Activated CD8-positive, alpha-beta memory T cell treated with anti-CD3 and anti-CD28 coated beads, Interleukin-2, amount 10 ng/mL, durations not matched to agents 7 days and 5 days (primary cell): ENCODE results near the gene AGR2. TPM values are rescaled to one million over a fixed set of nuclear protein-coding genes. Genes with fewer than 3 reads are reported as not detected.
"Not testable (repeated sequence)": the region's sequence is repeated elsewhere in the genome, so short reads cannot be mapped to it uniquely, and the experiment has no call there.

ENCODE experiments used
- ATAC-seq: fragments of 150-1000 bp; cut with Tn5 transposase; one replicate; pipeline ENCODE4 v1.10.0; 2021; ENCODE audit warnings: moderate library complexity
- CTCF ChIA-PET: fragments of 350-600 bp; sonication (Branson Sonifier 250); formaldehyde crosslinking; loops from one replicate; lab custom pipeline; 2021; ENCODE audit warnings: antibody characterized with exemption; lab: Charles Lee
- DNase-seq: peaks from one replicate; pipeline ENCODE4 v3.0.0-alpha.2; 2020
- H3K27ac Mint-ChIP-seq: one replicate; pipeline ENCODE4 v1.8.0; 2021; ENCODE audit warnings: mild to moderate bottlenecking, mixed read lengths
- H3K27me3 Mint-ChIP-seq: one replicate; pipeline ENCODE4 v1.8.0; 2021; ENCODE audit warnings: mixed read lengths
- H3K36me3 Mint-ChIP-seq: one replicate; pipeline ENCODE4 v1.8.0; 2021; ENCODE audit warnings: mild to moderate bottlenecking, mixed read lengths
- H3K4me1 Mint-ChIP-seq: one replicate; pipeline ENCODE4 v1.8.0; 2021; ENCODE audit warnings: mixed read lengths
- H3K4me3 Mint-ChIP-seq: one replicate; pipeline ENCODE4 v1.8.0; 2021; ENCODE audit warnings: mild to moderate bottlenecking, moderate library complexity, mixed read lengths
- H3K9me3 Mint-ChIP-seq: one replicate; pipeline ENCODE4 v1.8.0; 2022; ENCODE audit warnings: low read depth, mixed read lengths
- total RNA-seq, 2 experiments: library from RNA; stranded (reverse); gene quantifications; one replicate each; pipeline ENCODE4 v1.2.3, GENCODE V29; 2021

AGR2 gene
- total RNA-seq, result not detected

- no peaks in the 10 kb centered on the region for H3K4me1 Mint-ChIP-seq
- no peak within 1 kb of the TSS for H3K4me3 Mint-ChIP-seq
- no peaks in the 10 kb centered on the region for H3K9me3 Mint-ChIP-seq
- peaks cover 30% of the 10 kb centered on the region for H3K27me3 Mint-ChIP-seq
- no peak for ATAC-seq
- no peaks in the 10 kb centered on the region for H3K36me3 Mint-ChIP-seq
- H3K27ac Mint-ChIP-seq, result no peak within 1 kb of the TSS
- CTCF ChIA-PET, result interaction anchor here (1.5 kb wide), 1 partner anchor 113 kb away, joined by 4 read pairs; no protein-coding TSS in a partner anchor
- no peak for DNase-seq
These were observed at the start of gene AGR2 for GRCh38 chr7:16804674-16805439. AGR2 (minus strand) TSS chr7:16804999; CDS start chr7:16801796, 3,203 bp downstream.

DNA sequence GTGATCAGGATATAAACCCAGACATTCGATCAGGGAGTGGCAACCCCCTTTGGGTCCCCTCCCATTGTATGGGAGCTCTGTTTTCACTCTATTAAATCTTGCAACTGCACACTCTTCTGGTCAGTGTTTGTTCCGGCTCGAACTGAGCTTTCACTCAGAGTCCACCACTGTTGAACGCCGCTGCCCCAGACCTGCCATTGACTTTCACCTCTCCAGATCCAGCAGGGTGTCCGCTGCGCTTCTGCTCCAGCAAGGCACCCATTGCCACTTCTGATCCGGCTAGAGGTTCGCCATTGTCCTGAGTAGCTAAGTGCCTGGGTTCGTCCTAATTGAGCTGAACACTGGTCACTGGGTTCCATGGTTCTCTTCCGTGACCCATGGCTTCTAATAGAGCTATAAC, 48.4 kb upstream of the AGR2 start:
- not testable (repeated sequence) for ATAC-seq, H3K36me3 Mint-ChIP-seq, H3K9me3 Mint-ChIP-seq, DNase-seq, H3K4me3 Mint-ChIP-seq, H3K4me1 Mint-ChIP-seq, H3K27ac Mint-ChIP-seq
- peaks cover 34% of the 10 kb centered on the region for H3K27me3 Mint-ChIP-seq
- CTCF ChIA-PET, result interaction anchor here (1.5 kb wide), 1 partner anchor 10 kb away, joined by 3 read pairs; no protein-coding TSS in a partner anchor

DNA sequence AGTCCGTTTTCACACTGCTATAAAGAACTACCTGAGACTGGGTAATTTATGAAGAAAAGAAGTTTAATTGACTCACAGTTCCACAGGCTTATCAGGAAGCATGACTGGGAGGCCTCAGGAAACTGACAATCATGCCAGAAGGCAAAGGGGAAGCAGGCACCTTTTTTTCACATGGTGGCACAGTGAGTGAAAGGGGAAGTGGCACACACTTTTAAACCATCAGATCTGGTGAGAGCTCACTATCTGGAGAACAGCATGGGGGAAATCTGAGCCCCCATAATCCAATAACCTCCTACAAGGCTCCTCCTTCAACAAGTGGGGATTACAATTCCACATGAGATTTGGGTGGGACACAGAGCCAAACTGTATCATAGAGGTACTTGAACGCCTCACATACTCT, 47.0 kb upstream of the AGR2 start:
- H3K27ac Mint-ChIP-seq, result no peak overlapping the region
- H3K27me3 Mint-ChIP-seq, result peaks cover 34% of the 10 kb centered on the region
- no peak overlapping the region for H3K4me3 Mint-ChIP-seq
- CTCF ChIA-PET, result no interaction called here
- no peaks in the 10 kb centered on the region for H3K4me1 Mint-ChIP-seq
- DNase-seq (no peak), ATAC-seq (no peak)
- H3K36me3 Mint-ChIP-seq, result no peaks in the 10 kb centered on the region
- H3K9me3 Mint-ChIP-seq, result no peaks in the 10 kb centered on the region

DNA sequence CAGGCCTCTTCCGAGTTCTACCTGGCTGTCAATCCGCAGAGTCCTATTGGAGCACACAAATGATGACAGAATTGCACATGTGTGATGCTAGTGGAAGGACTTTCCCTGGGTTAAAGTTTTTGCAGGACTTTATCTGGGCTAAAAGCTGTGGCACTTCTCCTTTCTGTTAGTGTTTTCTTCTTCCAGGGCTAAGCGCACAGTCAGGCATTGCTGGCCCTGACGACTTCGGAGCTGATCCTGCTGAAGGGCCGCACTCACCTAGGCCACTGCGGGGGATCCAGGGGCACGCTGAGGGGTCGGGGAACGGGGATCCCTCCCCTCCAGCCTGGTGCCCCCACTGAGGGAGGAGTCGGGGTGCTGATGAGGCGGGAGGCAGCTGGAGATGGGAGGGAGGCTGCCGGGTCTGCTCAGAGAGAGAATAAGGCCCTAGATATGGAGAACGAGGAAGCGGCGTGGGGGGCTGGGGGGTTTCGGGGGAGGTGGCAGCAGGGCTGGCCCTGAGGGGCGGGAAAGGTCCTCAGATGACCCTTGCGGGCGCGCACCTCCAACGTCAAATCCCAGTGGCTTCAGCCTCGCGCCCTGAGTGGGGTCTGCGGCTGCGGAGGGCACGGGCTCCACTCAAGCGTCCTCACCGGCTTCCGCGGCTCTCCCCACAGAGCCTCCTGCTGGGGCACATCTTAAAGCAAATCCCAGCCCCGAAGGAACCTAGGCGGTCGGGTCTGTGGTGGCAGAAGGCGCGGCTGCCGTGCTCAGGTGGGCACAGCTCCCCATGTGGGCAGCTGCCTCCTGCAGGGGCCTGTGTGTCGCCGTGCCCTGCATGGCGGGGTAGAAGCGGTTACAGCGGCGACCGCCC, 46.0 kb upstream of the AGR2 start:
- DNase-seq, result no peak
- no peaks in the 10 kb centered on the region for H3K9me3 Mint-ChIP-seq
- H3K4me1 Mint-ChIP-seq, result no peaks in the 10 kb centered on the region
- CTCF ChIA-PET, result no interaction called here
- H3K36me3 Mint-ChIP-seq, result no peaks in the 10 kb centered on the region
- H3K27ac Mint-ChIP-seq, result no peak overlapping the region
- no peak overlapping the region for H3K4me3 Mint-ChIP-seq
- H3K27me3 Mint-ChIP-seq, result peaks cover 37% of the 10 kb centered on the region
- no peak for ATAC-seq

DNA sequence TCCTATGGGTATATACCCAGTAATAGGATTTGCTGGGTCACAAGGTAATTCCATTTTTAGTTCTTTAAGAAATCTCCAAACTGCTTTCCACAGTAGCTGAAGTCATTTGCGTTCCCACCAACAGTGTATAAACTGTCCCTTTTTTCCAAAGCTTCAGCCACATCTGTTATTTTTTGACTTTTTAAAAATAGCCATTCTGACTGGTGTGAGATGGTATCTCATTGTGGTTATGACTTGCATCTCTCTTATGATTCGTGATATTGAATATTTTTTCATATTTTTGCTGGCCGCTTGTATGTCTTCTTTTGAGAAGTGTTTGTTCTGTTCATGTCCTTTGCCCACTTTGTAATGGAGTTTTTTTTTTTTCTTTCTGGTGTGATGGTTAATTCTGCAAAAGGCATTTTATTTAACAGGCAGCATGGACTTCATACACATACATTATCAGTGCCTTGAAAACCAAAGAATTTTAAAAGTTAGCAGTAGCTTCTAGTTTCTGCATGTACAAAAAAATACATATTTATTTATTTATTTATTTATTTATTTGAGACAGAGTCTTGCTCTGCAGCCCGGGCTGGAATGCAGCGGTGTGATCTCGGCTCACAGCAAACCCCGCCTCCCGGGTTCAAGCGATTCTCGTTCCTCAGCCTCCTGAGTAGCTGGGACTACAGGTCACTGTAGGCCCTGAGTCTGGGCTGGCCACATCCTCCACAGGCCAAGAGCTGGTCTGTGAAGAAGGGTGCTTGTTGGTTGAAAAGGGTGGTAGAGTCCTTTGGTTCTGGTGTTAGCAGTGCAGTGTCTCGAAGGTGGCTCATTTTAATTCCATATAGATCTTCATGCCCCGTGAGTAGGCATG, 44.7 kb upstream of the AGR2 start:
- DNase-seq (no peak), ATAC-seq (no peak)
- Mint-ChIP-seq H3K9me3 (no peaks in the 10 kb centered on the region), H3K27me3 (peaks cover 43% of the 10 kb centered on the region), H3K36me3 (no peaks in the 10 kb centered on the region), H3K27ac (no peak overlapping the region), H3K4me1 (no peaks in the 10 kb centered on the region), H3K4me3 (no peak overlapping the region)
- CTCF ChIA-PET, result no interaction called here

GRCh38 chr7:16847381-16847860, 42.6 kb upstream of the AGR2 start:
- H3K36me3 Mint-ChIP-seq, result no peaks in the 10 kb centered on the region
- no peaks in the 10 kb centered on the region for H3K9me3 Mint-ChIP-seq
- H3K27me3 Mint-ChIP-seq, result peaks cover 46% of the 10 kb centered on the region
- no peak overlapping the region for H3K4me3 Mint-ChIP-seq
- CTCF ChIA-PET, result interaction anchor here (0.6 kb wide), 1 partner anchor 1207 kb away, joined by 3 read pairs; no protein-coding TSS in a partner anchor
- DNase-seq, result no peak
- H3K4me1 Mint-ChIP-seq, result no peaks in the 10 kb centered on the region
- no peak overlapping the region for H3K27ac Mint-ChIP-seq
- no peak for ATAC-seq

DNA sequence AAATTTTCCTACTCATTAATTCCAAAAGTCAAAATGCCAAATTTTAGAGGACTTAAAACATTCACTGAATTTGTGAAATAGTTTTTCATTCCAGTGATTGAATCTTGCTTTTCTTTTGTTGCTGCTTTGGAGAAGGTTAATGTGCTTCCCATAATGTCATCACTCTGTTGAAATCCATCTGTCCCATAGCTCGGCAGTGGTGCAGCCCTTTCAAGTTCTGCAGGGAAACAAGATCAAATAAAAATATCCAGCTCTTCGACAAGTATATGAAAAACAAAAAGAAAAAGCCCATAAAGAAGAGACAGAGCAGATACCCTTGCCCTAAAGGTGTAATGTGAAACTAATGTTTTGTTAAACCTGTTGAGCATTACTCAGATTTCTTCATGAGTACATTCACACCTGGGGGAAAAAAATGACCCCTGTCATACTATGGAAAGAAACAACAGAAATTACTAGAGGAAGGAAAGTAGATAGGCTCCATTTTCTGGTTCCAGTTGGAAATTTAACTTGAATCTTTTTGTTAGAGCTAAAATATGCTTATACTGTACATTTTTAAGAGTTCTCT, 41.9 kb upstream of the AGR2 start:
- peaks cover 42% of the 10 kb centered on the region for H3K27me3 Mint-ChIP-seq
- no peak overlapping the region for H3K4me3 Mint-ChIP-seq
- CTCF ChIA-PET, result interaction anchor here (0.6 kb wide), 1 partner anchor 1208 kb away, joined by 3 read pairs; no protein-coding TSS in a partner anchor
- no peak overlapping the region for H3K27ac Mint-ChIP-seq
- DNase-seq (no peak), ATAC-seq (no peak)
- no peaks in the 10 kb centered on the region for H3K36me3 Mint-ChIP-seq
- no peaks in the 10 kb centered on the region for H3K9me3 Mint-ChIP-seq
- H3K4me1 Mint-ChIP-seq, result no peaks in the 10 kb centered on the region

DNA sequence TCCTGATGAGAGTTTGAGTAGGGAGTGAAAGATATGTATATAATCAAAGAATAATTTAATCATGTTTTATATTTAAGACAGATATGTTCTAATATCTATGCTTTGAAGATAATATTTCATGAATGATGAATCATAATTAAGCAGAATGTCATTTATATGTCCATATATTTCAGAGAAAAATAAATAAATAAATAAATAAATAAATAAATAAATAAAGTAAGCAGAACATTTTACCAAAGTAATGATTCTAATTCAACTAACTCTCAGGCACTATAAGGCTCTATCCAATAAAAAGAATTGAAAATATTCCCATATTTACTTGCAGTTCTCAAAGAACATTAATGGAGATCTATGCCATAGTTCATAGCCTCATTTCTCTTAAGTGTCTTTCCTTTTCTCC, 40.9 kb upstream of the AGR2 start:
- H3K9me3 Mint-ChIP-seq, result no peaks in the 10 kb centered on the region
- peaks cover 37% of the 10 kb centered on the region for H3K27me3 Mint-ChIP-seq
- H3K4me3 Mint-ChIP-seq, result no peak overlapping the region
- ATAC-seq (no peak), DNase-seq (no peak)
- CTCF ChIA-PET, result no interaction called here
- H3K36me3 Mint-ChIP-seq, result no peaks in the 10 kb centered on the region
- no peaks in the 10 kb centered on the region for H3K4me1 Mint-ChIP-seq
- no peak overlapping the region for H3K27ac Mint-ChIP-seq

GRCh38 chr7:16841681-16842080, 36.9 kb upstream of the AGR2 start:
- ATAC-seq, result no peak
- CTCF ChIA-PET, result no interaction called here
- H3K9me3 Mint-ChIP-seq, result no peaks in the 10 kb centered on the region
- H3K36me3 Mint-ChIP-seq, result no peaks in the 10 kb centered on the region
- H3K4me3 Mint-ChIP-seq, result no peak overlapping the region
- H3K27ac Mint-ChIP-seq, result no peak overlapping the region
- peaks cover 25% of the 10 kb centered on the region for H3K27me3 Mint-ChIP-seq
- H3K4me1 Mint-ChIP-seq, result no peaks in the 10 kb centered on the region
- no peak for DNase-seq

- Mint-ChIP-seq H3K4me3 (no peak overlapping the region), H3K9me3 (no peaks in the 10 kb centered on the region), H3K27me3 (peaks cover 17% of the 10 kb centered on the region), H3K27ac (no peak overlapping the region), H3K36me3 (no peaks in the 10 kb centered on the region), H3K4me1 (no peaks in the 10 kb centered on the region)
- ATAC-seq, result no peak
- CTCF ChIA-PET, result no interaction called here
- DNase-seq, result no peak
These were observed 35.3 kb upstream of the AGR2 start for GRCh38 chr7:16840094-16840493.

GRCh38 chr7:16839646-16840045, 34.8 kb upstream of the AGR2 start:
- ATAC-seq, result no peak
- H3K27me3 Mint-ChIP-seq, result peaks cover 17% of the 10 kb centered on the region
- H3K4me1 Mint-ChIP-seq, result no peaks in the 10 kb centered on the region
- H3K4me3 Mint-ChIP-seq, result no peak overlapping the region
- no peaks in the 10 kb centered on the region for H3K9me3 Mint-ChIP-seq
- no peak overlapping the region for H3K27ac Mint-ChIP-seq
- H3K36me3 Mint-ChIP-seq, result no peaks in the 10 kb centered on the region
- CTCF ChIA-PET, result no interaction called here
- DNase-seq, result no peak

- no peaks in the 10 kb centered on the region for H3K9me3 Mint-ChIP-seq
- ATAC-seq (no peak), DNase-seq (no peak)
- no peaks in the 10 kb centered on the region for H3K4me1 Mint-ChIP-seq
- H3K4me3 Mint-ChIP-seq, result no peak overlapping the region
- H3K27me3 Mint-ChIP-seq, result peaks cover 12% of the 10 kb centered on the region
- CTCF ChIA-PET, result no interaction called here
- H3K36me3 Mint-ChIP-seq, result no peaks in the 10 kb centered on the region
- H3K27ac Mint-ChIP-seq, result no peak overlapping the region
These were observed 34.1 kb upstream of the AGR2 start for GRCh38 chr7:16838891-16839290.

GRCh38 chr7:16838386-16838785, 33.6 kb upstream of the AGR2 start:
- CTCF ChIA-PET, result no interaction called here
- Mint-ChIP-seq H3K9me3 (no peaks in the 10 kb centered on the region), H3K27ac (no peak overlapping the region), H3K36me3 (no peaks in the 10 kb centered on the region), H3K4me1 (no peaks in the 10 kb centered on the region), H3K27me3 (peaks cover 12% of the 10 kb centered on the region), H3K4me3 (no peak overlapping the region)
- DNase-seq (no peak), ATAC-seq (no peak)
